Endodermal cell (in vitro differentiated cells): ENCODE measurements around the gene PARM1. TPM values are rescaled to one million over a fixed set of nuclear protein-coding genes. Genes with fewer than 3 reads are reported as not detected.

Source experiments
- DNase-seq: peaks from one replicate; pipeline ENCODE4 v3.0.0-alpha.2; 2017
- H3K27ac ChIP-seq: 2 replicates; pipeline ENCODE4 v1.5.1; 2013; ENCODE audit warnings: mild to moderate bottlenecking, low read depth, low read length, moderate library complexity
- H3K27me3 ChIP-seq: 2 replicates; pipeline ENCODE4 v1.6.1; 2013; ENCODE audit warnings: mild to moderate bottlenecking, low read length, moderate library complexity; ENCODE audit not compliant: insufficient read depth, control insufficient read depth, poor library complexity, severe bottlenecking
- H3K36me3 ChIP-seq: 2 replicates; pipeline ENCODE4 v1.7.0; 2013; ENCODE audit warnings: mild to moderate bottlenecking, low read length, moderate library complexity; ENCODE audit not compliant: control insufficient read depth, insufficient read depth
- H3K4me1 ChIP-seq: one replicate; pipeline ENCODE4 v1.7.0; 2013; ENCODE audit warnings: low read length; ENCODE audit not compliant: control insufficient read depth, insufficient read depth
- H3K4me3 ChIP-seq: 2 replicates; pipeline ENCODE4 v1.5.1; 2013; ENCODE audit warnings: mild to moderate bottlenecking, low read length, moderate library complexity
- H3K9ac ChIP-seq: 2 replicates; pipeline ENCODE4 v1.6.1; 2013; ENCODE audit warnings: mild to moderate bottlenecking, low read length, moderate library complexity; ENCODE audit not compliant: poor library complexity, severe bottlenecking; ENCODE audit errors: extremely low read depth
- H3K9me3 ChIP-seq: 2 replicates; pipeline ENCODE4 v1.6.1; 2013; ENCODE audit warnings: mild to moderate bottlenecking, low read length, moderate library complexity; ENCODE audit not compliant: control insufficient read depth
- H3K27ac Mint-ChIP-seq: 2 replicates; pipeline ENCODE4 v1.8.0; 2020; ENCODE audit warnings: mixed read lengths
- H3K27me3 Mint-ChIP-seq: 2 replicates; pipeline ENCODE4 v1.8.0; 2021; ENCODE audit warnings: mild to moderate bottlenecking, mixed read lengths; ENCODE audit not compliant: insufficient read depth
- H3K36me3 Mint-ChIP-seq: 2 replicates; pipeline ENCODE4 v1.8.0; 2020; ENCODE audit warnings: low read depth, mixed read lengths
- H3K4me1 Mint-ChIP-seq: 2 replicates; pipeline ENCODE4 v1.8.0; 2020; ENCODE audit warnings: mixed read lengths
- H3K4me3 Mint-ChIP-seq: 2 replicates; pipeline ENCODE4 v1.8.0; 2020; ENCODE audit warnings: mild to moderate bottlenecking, moderate library complexity, mixed read lengths
- H3K9me3 Mint-ChIP-seq: 2 replicates; pipeline ENCODE4 v1.8.0; 2020; ENCODE audit warnings: mild to moderate bottlenecking, mixed read lengths
- WGBS, 2 experiments: methylation state at CpG; one replicate each; pipeline versions ENCODE4 v1.1.5 to v1.1.7; 2013; ENCODE audit warnings: missing lambda C conversion rate in 2 of 2, mixed read lengths in 1 of 2; ENCODE audit not compliant: insufficient coverage in 1 of 2, insufficient read length in 1 of 2; 5-methylcytosine and 5-hydroxymethylcytosine counted together
- total RNA-seq, 2 donors: library from RNA; stranded (reverse); fragmentation: NEBNext Ultra II Directional in 1 of 2; extraction: Animal tissue kit (Norgen Biotek cat#: 25700) in 1 of 2; gene quantifications; 2 replicates in 1 of 2; 3 replicates in 1 of 2; pipeline ENCODE4 v1.2.1, GENCODE V29; 2021
- TF ChIP-seq, protein P1 (sequence below): fragments of 200-600 bp; sonication (generic); conservative IDR thresholded peaks from 2 replicates; pipeline ENCODE4 v1.5.0; 2021; ENCODE audit warnings: antibody characterized with exemption, mild to moderate bottlenecking

PARM1 gene
- total RNA-seq, 2 donors from 2014 or later, result 0.13 to 1.1 TPM

DNA sequence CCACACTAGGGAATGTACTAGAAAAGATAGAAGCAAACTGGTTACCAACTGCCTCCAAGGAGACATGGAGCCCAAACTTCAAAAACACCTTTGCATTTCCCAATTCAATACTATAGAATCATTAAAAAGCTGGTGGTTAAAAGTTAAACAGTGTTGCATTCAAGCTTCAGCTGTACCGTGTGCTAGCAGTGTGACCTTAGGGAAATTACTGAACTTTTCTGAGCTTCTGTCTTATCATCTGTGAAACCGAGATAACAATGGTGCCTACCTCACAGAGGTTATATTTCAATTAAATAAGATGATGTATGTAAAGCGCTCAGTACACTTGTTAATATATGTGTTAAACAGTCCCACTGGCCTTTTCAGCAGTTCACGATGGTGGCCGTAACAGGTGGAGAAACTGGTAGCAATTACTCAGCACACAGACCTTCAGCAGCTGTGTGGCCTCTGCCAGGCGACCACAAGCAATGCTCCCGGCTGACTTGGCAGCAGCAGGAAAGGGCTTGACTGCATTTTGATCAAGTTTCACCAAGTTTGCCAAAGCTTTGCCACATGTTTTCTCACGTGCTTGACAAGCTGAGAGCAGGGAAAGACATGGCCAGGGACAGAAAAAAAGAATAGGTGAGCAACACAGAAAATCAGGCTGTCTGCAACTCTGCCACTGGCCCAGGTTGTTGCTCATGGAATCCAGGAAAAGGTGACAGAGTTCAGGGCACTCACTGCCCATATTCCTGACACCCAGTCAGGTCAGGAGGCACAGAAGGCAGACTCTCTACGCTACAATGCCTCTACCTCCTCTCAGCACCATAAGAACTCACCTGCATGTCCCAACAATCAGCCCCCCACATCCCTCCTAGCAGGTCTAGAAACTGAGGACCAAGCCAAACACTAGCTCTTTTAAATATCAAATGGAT is 72.1 kb downstream of the PARM1 start:
- Histone ChIP-seq H3K27me3 (no peaks in the 10 kb centered on the region), H3K9ac (no peak overlapping the region), H3K4me3 (no peak overlapping the region), H3K4me1 (no peaks in the 10 kb centered on the region), H3K27ac (no peak overlapping the region), H3K9me3 (peaks cover 3% of the 10 kb centered on the region), H3K36me3 (no peaks in the 10 kb centered on the region)
- H3K4me3 Mint-ChIP-seq, result no peak overlapping the region
- peaks cover 5% of the 10 kb centered on the region for H3K27me3 Mint-ChIP-seq
- no peak for DNase-seq
- 92 to 95% methylated on average over 3 to 9 of the region's 9 CpGs for WGBS, 2 experiments
- peaks cover 6% of the 10 kb centered on the region for H3K4me1 Mint-ChIP-seq
- no peaks in the 10 kb centered on the region for H3K36me3 Mint-ChIP-seq
- H3K9me3 Mint-ChIP-seq, result peaks cover 13% of the 10 kb centered on the region
- no peak overlapping the region for H3K27ac Mint-ChIP-seq
- TF ChIP-seq, protein P1, sequence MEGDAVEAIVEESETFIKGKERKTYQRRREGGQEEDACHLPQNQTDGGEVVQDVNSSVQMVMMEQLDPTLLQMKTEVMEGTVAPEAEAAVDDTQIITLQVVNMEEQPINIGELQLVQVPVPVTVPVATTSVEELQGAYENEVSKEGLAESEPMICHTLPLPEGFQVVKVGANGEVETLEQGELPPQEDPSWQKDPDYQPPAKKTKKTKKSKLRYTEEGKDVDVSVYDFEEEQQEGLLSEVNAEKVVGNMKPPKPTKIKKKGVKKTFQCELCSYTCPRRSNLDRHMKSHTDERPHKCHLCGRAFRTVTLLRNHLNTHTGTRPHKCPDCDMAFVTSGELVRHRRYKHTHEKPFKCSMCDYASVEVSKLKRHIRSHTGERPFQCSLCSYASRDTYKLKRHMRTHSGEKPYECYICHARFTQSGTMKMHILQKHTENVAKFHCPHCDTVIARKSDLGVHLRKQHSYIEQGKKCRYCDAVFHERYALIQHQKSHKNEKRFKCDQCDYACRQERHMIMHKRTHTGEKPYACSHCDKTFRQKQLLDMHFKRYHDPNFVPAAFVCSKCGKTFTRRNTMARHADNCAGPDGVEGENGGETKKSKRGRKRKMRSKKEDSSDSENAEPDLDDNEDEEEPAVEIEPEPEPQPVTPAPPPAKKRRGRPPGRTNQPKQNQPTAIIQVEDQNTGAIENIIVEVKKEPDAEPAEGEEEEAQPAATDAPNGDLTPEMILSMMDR, result no peak

DNA sequence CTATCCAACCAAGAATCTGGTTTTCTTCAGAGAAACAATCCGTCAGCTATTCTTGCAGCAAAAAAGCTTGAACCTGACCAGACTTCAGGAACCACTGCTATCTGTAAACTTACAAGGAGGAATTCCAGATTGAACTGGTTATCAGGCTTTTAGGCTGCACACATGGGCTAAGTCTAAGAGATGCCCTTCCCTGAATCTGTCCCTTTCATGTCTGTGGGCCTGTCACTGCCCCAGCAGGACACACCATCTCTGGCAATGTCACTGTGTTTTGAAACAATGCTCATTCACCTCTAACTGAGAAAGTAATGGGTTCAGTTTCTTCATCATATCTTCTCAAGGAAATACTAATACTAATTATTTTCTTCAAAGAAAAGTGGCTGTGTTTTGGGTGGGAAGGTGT is 72.8 kb downstream of the PARM1 start:
- no peak for DNase-seq
- Mint-ChIP-seq H3K27ac (no peak overlapping the region), H3K36me3 (no peaks in the 10 kb centered on the region), H3K4me3 (no peak overlapping the region), H3K4me1 (peaks cover 6% of the 10 kb centered on the region), H3K9me3 (peaks cover 13% of the 10 kb centered on the region), H3K27me3 (peaks cover 5% of the 10 kb centered on the region)
- Histone ChIP-seq H3K4me3 (no peak overlapping the region), H3K27me3 (no peaks in the 10 kb centered on the region), H3K4me1 (no peaks in the 10 kb centered on the region), H3K9me3 (peaks cover 3% of the 10 kb centered on the region), H3K36me3 (no peaks in the 10 kb centered on the region), H3K27ac (no peak overlapping the region), H3K9ac (no peak overlapping the region)
- 97 to 100% methylated on average over 1 of the region's 1 CpG for WGBS, 2 experiments
- TF ChIP-seq, protein P1, result no peak

DNA sequence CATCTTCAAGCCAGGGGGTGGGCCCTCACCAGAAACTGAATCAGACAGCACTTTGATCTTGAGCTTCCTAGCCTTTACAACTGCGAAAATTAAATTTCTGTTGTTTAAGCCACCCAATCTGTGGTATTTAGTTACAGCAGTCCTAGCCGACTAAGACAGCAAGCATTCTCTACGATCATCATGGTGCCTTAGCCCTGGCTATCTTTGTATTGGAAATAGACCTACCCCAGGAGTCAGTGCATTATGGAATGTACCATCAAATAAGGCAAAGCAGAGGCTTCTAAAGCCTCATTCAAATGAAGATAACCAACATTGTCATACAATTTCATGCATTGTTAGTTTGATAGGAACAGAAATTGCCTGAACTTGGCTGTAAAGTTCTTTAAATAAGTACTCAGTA is 75.0 kb downstream of the PARM1 start:
- H3K36me3 ChIP-seq, result no peaks in the 10 kb centered on the region
- Mint-ChIP-seq H3K4me3 (no peak overlapping the region), H3K27me3 (peaks cover 12% of the 10 kb centered on the region), H3K9me3 (peaks cover 13% of the 10 kb centered on the region), H3K4me1 (peaks cover 6% of the 10 kb centered on the region), H3K27ac (no peak overlapping the region), H3K36me3 (no peaks in the 10 kb centered on the region)
- DNase-seq, result no peak
- no peak overlapping the region for H3K4me3 ChIP-seq
- no peaks in the 10 kb centered on the region for H3K4me1 ChIP-seq
- WGBS, 2 experiments, result 86 to 93% methylated on average over 3 of the region's 3 CpGs
- no peak overlapping the region for H3K9ac ChIP-seq
- no peaks in the 10 kb centered on the region for H3K27me3 ChIP-seq
- TF ChIP-seq, protein P1, result no peak
- peaks cover 3% of the 10 kb centered on the region for H3K9me3 ChIP-seq
- no peak overlapping the region for H3K27ac ChIP-seq
